Astrocyte (in vitro differentiated cells and primary cell): ENCODE measurements around the gene OPRL1.

Source experiments
- EZH2 ChIP-seq: IDR thresholded peaks from 2 replicates; pipeline ENCODE4 v1.6.1; 2012; ENCODE audit warnings: mild to moderate bottlenecking, low read length, inconsistent platforms; ENCODE audit not compliant: insufficient read depth
- TF ChIP-seq, protein P1 (sequence below): IDR thresholded peaks from 2 replicates; pipeline ENCODE4 v1.5.1; 2011; ENCODE audit warnings: low read depth, mild to moderate bottlenecking, inconsistent platforms, low read length, moderate library complexity; ENCODE audit not compliant: insufficient read depth

- TF ChIP-seq, protein P1, sequence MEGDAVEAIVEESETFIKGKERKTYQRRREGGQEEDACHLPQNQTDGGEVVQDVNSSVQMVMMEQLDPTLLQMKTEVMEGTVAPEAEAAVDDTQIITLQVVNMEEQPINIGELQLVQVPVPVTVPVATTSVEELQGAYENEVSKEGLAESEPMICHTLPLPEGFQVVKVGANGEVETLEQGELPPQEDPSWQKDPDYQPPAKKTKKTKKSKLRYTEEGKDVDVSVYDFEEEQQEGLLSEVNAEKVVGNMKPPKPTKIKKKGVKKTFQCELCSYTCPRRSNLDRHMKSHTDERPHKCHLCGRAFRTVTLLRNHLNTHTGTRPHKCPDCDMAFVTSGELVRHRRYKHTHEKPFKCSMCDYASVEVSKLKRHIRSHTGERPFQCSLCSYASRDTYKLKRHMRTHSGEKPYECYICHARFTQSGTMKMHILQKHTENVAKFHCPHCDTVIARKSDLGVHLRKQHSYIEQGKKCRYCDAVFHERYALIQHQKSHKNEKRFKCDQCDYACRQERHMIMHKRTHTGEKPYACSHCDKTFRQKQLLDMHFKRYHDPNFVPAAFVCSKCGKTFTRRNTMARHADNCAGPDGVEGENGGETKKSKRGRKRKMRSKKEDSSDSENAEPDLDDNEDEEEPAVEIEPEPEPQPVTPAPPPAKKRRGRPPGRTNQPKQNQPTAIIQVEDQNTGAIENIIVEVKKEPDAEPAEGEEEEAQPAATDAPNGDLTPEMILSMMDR, result no peak
- TF ChIP-seq EZH2, result no peak
Measured at GRCh38 chr20:64079273-64080012, 439 bp upstream of the OPRL1 start, which contains the start of gene RGS19.
